ENCODE data around the gene CACNB2.

Gene CACNB2

GRCh38 chr10:18113881-18114280 lies 26.3 kb upstream of the CACNB2 start:
- Histone ChIP-seq H3K27me3 (replicated peaks; ENCODE audit: control insufficient read depth, insufficient read depth, low read length, poor library complexity, severe bottlenecking) (no peaks in the 10 kb centered on the region), H3K36me3 (ENCODE audit: control insufficient read depth, insufficient read depth, low read length) (no peaks in the 10 kb centered on the region), H3K27ac (ENCODE audit: insufficient read depth, low read length, poor library complexity, severe bottlenecking) (no peak overlapping the region), H3K4me3 (ENCODE audit: insufficient read depth, low read depth, low read length, poor library complexity, severe bottlenecking) (no peak overlapping the region), H3K9me3 (ENCODE audit: control insufficient read depth, low read length) (no peaks in the 10 kb centered on the region), H3K4me1 (ENCODE audit: control insufficient read depth, insufficient read depth, low read length, poor library complexity, severe bottlenecking) (no peaks in the 10 kb centered on the region)
- DNase-seq, result no peak

- H3K4me1 ChIP-seq (ENCODE audit: control insufficient read depth, insufficient read depth, low read length, poor library complexity, severe bottlenecking), result no peaks in the 10 kb centered on the region
- no peaks in the 10 kb centered on the region for H3K9me3 ChIP-seq (ENCODE audit: control insufficient read depth, low read length)
- H3K4me3 ChIP-seq (ENCODE audit: insufficient read depth, low read depth, low read length, poor library complexity, severe bottlenecking), result no peak overlapping the region
- H3K27me3 ChIP-seq (replicated peaks; ENCODE audit: control insufficient read depth, insufficient read depth, low read length, poor library complexity, severe bottlenecking), result no peaks in the 10 kb centered on the region
- no peaks in the 10 kb centered on the region for H3K36me3 ChIP-seq (ENCODE audit: control insufficient read depth, insufficient read depth, low read length)
- no peak for DNase-seq
- no peak overlapping the region for H3K27ac ChIP-seq (ENCODE audit: insufficient read depth, low read length, poor library complexity, severe bottlenecking)
Observed at GRCh38 chr10:18117276-18117675, 22.9 kb upstream of the CACNB2 start.

DNA sequence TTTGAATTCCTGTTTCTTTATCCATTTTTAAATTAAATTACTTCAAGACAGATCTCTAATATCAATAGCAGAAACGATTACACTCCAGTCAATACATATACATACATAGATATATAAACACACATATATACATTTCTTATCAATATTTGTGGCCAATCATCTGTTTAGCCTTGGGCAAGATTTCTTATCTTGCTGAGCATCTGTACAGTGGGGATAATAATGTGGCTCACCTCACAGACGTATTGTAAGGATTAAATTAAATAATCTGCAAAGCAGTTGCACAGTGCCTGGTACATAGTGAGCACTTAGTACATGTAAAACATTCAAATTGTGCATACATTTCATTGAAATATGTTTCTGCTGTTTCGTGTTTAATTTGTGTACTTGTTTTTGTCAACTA lies 17.5 kb upstream of the CACNB2 start:
- Histone ChIP-seq H3K4me1 (ENCODE audit: control insufficient read depth, insufficient read depth, low read length, poor library complexity, severe bottlenecking) (no peaks in the 10 kb centered on the region), H3K9me3 (ENCODE audit: control insufficient read depth, low read length) (no peaks in the 10 kb centered on the region), H3K4me3 (ENCODE audit: insufficient read depth, low read depth, low read length, poor library complexity, severe bottlenecking) (no peak overlapping the region), H3K36me3 (ENCODE audit: control insufficient read depth, insufficient read depth, low read length) (no peaks in the 10 kb centered on the region), H3K27ac (ENCODE audit: insufficient read depth, low read length, poor library complexity, severe bottlenecking) (no peak overlapping the region), H3K27me3 (replicated peaks; ENCODE audit: control insufficient read depth, insufficient read depth, low read length, poor library complexity, severe bottlenecking) (no peaks in the 10 kb centered on the region)
- DNase-seq, result no peak

- H3K4me3 ChIP-seq (ENCODE audit: insufficient read depth, low read depth, low read length, poor library complexity, severe bottlenecking), result no peak overlapping the region
- no peaks in the 10 kb centered on the region for H3K4me1 ChIP-seq (ENCODE audit: control insufficient read depth, insufficient read depth, low read length, poor library complexity, severe bottlenecking)
- no peaks in the 10 kb centered on the region for H3K36me3 ChIP-seq (ENCODE audit: control insufficient read depth, insufficient read depth, low read length)
- no peak for DNase-seq
- H3K9me3 ChIP-seq (ENCODE audit: control insufficient read depth, low read length), result no peaks in the 10 kb centered on the region
- no peak overlapping the region for H3K27ac ChIP-seq (ENCODE audit: insufficient read depth, low read length, poor library complexity, severe bottlenecking)
- no peaks in the 10 kb centered on the region for H3K27me3 ChIP-seq (replicated peaks; ENCODE audit: control insufficient read depth, insufficient read depth, low read length, poor library complexity, severe bottlenecking)
Observed at GRCh38 chr10:18133046-18133445, 7.2 kb upstream of the CACNB2 start.

- H3K9me3 ChIP-seq (ENCODE audit: control insufficient read depth, low read length), result no peaks in the 10 kb centered on the region
- H3K27me3 ChIP-seq (replicated peaks; ENCODE audit: control insufficient read depth, insufficient read depth, low read length, poor library complexity, severe bottlenecking), result no peaks in the 10 kb centered on the region
- no peaks in the 10 kb centered on the region for H3K4me1 ChIP-seq (ENCODE audit: control insufficient read depth, insufficient read depth, low read length, poor library complexity, severe bottlenecking)
- H3K36me3 ChIP-seq (ENCODE audit: control insufficient read depth, insufficient read depth, low read length), result no peaks in the 10 kb centered on the region
- H3K4me3 ChIP-seq (ENCODE audit: insufficient read depth, low read depth, low read length, poor library complexity, severe bottlenecking), result no peak overlapping the region
- no peak for DNase-seq
- no peak overlapping the region for H3K27ac ChIP-seq (ENCODE audit: insufficient read depth, low read length, poor library complexity, severe bottlenecking)
Observed at GRCh38 chr10:18134509-18134908, 5.7 kb upstream of the CACNB2 start.

GRCh38 chr10:18134921-18135320 lies 5.3 kb upstream of the CACNB2 start:
- no peaks in the 10 kb centered on the region for H3K36me3 ChIP-seq (ENCODE audit: control insufficient read depth, insufficient read depth, low read length)
- no peaks in the 10 kb centered on the region for H3K9me3 ChIP-seq (ENCODE audit: control insufficient read depth, low read length)
- no peaks in the 10 kb centered on the region for H3K27me3 ChIP-seq (replicated peaks; ENCODE audit: control insufficient read depth, insufficient read depth, low read length, poor library complexity, severe bottlenecking)
- H3K4me3 ChIP-seq (ENCODE audit: insufficient read depth, low read depth, low read length, poor library complexity, severe bottlenecking), result no peak overlapping the region
- DNase-seq, result no peak
- no peak overlapping the region for H3K27ac ChIP-seq (ENCODE audit: insufficient read depth, low read length, poor library complexity, severe bottlenecking)
- H3K4me1 ChIP-seq (ENCODE audit: control insufficient read depth, insufficient read depth, low read length, poor library complexity, severe bottlenecking), result no peaks in the 10 kb centered on the region

DNA sequence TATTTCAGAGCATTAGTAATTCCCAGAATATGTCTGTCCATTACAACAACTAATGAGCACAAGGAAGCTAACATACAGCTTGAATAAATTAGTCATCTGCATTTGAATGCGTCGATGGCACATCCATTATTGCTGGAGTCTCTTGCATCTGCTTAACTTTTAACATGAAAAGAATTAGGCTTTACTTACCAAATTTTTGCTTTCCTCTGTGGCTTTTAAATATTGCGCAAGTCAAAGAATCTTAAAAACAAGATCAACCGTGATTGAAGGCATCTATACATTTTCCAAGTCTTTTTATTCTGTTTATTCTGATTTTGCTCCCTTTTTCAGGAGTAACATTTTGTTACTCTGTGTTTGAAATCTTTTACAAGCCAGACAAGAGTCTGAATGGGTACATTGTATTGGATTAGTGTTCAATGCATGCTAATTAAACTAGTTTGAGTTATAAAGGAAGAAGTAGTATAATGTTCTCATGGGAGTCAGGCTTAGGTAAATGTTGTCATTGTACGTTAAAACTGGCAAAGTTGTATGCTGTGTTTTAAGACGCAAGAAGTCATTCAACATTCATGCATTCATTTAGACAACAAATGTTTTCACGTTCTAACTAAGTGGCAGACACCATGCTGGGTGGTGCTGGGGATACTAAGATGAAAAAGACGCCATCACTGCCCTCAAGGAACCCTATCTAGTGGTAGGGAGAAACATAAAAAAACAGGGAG lies 4.0 kb upstream of the CACNB2 start:
- no peak overlapping the region for H3K4me3 ChIP-seq (ENCODE audit: insufficient read depth, low read depth, low read length, poor library complexity, severe bottlenecking)
- no peaks in the 10 kb centered on the region for H3K4me1 ChIP-seq (ENCODE audit: control insufficient read depth, insufficient read depth, low read length, poor library complexity, severe bottlenecking)
- H3K9me3 ChIP-seq (ENCODE audit: control insufficient read depth, low read length), result no peaks in the 10 kb centered on the region
- no peak for DNase-seq
- H3K27me3 ChIP-seq (replicated peaks; ENCODE audit: control insufficient read depth, insufficient read depth, low read length, poor library complexity, severe bottlenecking), result no peaks in the 10 kb centered on the region
- no peaks in the 10 kb centered on the region for H3K36me3 ChIP-seq (ENCODE audit: control insufficient read depth, insufficient read depth, low read length)
- no peak overlapping the region for H3K27ac ChIP-seq (ENCODE audit: insufficient read depth, low read length, poor library complexity, severe bottlenecking)

DNA sequence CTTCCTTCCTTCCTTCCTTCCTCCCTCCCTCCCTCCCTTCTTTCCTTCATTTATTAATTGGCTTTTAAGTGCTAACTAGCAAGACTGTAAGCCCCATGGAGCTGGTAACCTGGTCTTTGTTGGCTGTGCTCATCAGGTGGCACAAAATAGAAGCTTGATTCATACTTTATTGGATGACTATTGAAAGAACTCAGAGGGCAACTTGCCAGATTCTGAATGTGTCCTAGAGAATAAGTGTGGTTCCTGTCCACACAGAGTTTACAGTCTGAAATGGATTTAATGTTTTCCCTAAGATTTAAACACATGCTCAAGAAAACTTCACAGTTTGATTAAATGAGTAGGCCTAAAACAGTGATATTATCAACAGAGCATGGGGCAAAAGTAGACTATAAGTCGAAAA lies 3.1 kb upstream of the CACNB2 start:
- Histone ChIP-seq H3K27me3 (replicated peaks; ENCODE audit: control insufficient read depth, insufficient read depth, low read length, poor library complexity, severe bottlenecking) (no peaks in the 10 kb centered on the region), H3K4me3 (ENCODE audit: insufficient read depth, low read depth, low read length, poor library complexity, severe bottlenecking) (no peak overlapping the region), H3K9me3 (ENCODE audit: control insufficient read depth, low read length) (no peaks in the 10 kb centered on the region)

DNA sequence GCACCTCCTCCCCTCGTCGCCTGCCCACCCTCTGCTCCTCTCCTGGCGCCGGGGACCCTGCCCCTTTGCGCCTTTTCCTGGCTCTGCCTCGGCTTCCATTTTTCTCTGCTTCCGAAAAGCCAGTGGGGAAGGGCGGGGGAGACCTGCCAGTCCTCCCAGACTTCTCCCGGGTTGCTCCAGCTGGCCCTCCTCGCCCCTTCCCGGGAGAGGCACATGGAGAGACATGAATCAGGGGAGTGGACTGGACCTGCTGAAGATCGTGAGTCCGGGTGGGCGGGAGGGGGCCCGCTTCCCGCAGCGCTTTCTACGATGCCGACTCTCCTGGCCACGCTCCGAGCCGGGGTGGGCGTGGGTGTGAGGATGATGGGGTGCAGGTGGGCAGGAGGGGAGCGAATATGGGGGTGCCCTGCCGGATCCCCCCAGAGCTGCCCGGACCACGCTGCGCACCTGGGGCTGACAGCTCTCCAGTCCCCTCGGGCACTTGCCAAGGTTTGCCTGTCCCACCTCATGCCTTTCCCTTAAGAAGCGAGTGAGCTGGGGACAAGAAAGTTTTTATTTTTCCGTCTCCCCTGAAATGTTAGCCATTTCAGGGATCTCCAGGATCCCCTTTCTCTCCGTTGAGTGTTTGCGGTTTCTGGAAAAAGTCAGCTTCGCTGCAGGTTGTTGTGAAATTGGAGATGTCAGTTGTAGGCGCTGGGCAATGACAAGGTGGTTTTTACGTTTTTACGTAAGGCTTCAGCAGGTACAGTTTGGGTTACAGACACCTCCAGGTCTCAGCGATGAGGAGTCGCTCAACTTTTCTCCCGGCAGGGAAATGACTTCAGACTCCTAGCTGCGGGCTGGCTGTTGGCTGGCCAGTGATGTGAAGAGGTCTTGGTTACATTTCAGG lies 977 bp downstream of the CACNB2 start:
- Histone ChIP-seq H3K27ac (ENCODE audit: insufficient read depth, low read length, poor library complexity, severe bottlenecking) (no peak overlapping the region), H3K27me3 (replicated peaks; ENCODE audit: control insufficient read depth, insufficient read depth, low read length, poor library complexity, severe bottlenecking) (no peaks in the 10 kb centered on the region), H3K9me3 (ENCODE audit: control insufficient read depth, low read length) (no peaks in the 10 kb centered on the region), H3K36me3 (ENCODE audit: control insufficient read depth, insufficient read depth, low read length) (no peaks in the 10 kb centered on the region), H3K4me1 (ENCODE audit: control insufficient read depth, insufficient read depth, low read length, poor library complexity, severe bottlenecking) (no peaks in the 10 kb centered on the region), H3K4me3 (ENCODE audit: insufficient read depth, low read depth, low read length, poor library complexity, severe bottlenecking) (no peak overlapping the region)
- DNase-seq, result no peak

More for the DNA sequence above, 3.1 kb upstream of the CACNB2 start:
- Histone ChIP-seq H3K36me3 (ENCODE audit: control insufficient read depth, insufficient read depth, low read length) (no peaks in the 10 kb centered on the region), H3K27ac (ENCODE audit: insufficient read depth, low read length, poor library complexity, severe bottlenecking) (no peak overlapping the region), H3K4me1 (ENCODE audit: control insufficient read depth, insufficient read depth, low read length, poor library complexity, severe bottlenecking) (no peaks in the 10 kb centered on the region)
- DNase-seq, result no peak

DNA sequence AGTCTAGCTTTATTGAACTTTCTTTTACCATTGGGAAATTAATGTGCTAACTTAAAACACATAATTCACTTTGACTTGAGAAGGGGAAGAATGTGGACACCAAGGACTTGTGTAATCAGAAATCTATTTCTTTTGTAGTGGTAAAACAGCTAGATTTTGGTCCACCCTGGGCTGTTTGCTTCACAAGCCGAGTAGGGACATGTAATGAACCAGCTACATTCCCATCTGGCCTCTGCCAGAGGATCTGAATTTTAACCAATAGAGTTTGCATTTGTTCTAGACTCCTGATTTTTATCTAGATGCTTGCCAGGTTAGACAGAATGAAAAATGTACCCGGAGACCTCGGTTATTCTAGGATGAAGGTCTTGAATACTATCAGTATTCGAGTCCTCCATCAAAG lies 1.9 kb downstream of the CACNB2 start:
- no peaks in the 10 kb centered on the region for H3K27me3 ChIP-seq (replicated peaks; ENCODE audit: control insufficient read depth, insufficient read depth, low read length, poor library complexity, severe bottlenecking)
- DNase-seq, result no peak
- no peak overlapping the region for H3K27ac ChIP-seq (ENCODE audit: insufficient read depth, low read length, poor library complexity, severe bottlenecking)
- no peaks in the 10 kb centered on the region for H3K9me3 ChIP-seq (ENCODE audit: control insufficient read depth, low read length)
- no peaks in the 10 kb centered on the region for H3K4me1 ChIP-seq (ENCODE audit: control insufficient read depth, insufficient read depth, low read length, poor library complexity, severe bottlenecking)
- no peaks in the 10 kb centered on the region for H3K36me3 ChIP-seq (ENCODE audit: control insufficient read depth, insufficient read depth, low read length)
- H3K4me3 ChIP-seq (ENCODE audit: insufficient read depth, low read depth, low read length, poor library complexity, severe bottlenecking), result no peak overlapping the region
